CD4-positive, alpha-beta T cell treated with Interleukin-17A for 1 hour (primary cell): ENCODE measurements around the gene RAB14.

Source experiments
- DNase-seq: peaks from one replicate; pipeline ENCODE4 v3.0.0-alpha.2; 2020

The RAB14 gene

DNA sequence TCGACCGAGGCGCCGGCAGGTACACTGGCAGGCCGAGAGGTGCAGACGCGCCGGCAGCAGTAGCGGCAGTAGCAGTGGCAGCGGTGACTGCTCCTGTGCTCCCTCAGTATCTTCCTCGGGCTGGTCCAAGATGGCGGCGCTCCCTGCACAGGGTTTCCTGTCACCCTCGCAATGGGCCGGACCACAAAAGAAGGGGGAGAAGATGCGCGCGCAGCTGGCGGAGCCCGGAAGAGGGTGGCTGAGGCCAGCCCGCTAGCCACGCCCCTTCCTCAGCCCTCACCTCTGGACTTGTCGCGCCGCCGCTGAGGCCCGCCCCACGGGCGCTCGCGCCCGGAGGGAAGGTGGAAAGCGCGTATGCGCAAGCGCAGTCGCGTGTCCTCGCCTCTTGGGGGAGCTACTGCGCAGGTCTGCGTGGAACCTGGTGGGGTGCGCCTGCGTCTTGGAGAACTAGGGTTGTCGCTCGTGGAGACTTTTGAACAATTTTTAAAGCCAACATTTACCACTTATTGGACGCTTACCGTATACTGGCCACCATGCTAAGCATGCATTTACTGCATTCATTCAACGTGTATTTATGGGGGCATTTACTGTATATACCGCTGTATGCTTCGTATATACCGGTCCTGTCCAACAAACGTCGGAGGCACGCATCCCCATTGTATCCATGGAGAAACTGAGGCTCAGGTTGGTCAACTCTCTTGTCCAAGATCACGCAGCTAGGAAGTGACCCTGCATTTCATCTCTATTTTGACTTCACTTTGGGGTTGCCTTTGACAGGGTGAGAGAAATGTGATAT lies at the start of gene RAB14:
RAB14 (minus strand) TSS at position 132 of the 796 bp plus-strand sequence. CDS start 8,457 bp downstream, outside the sequence.
- DNase-seq: peak; percentile 100

DNA sequence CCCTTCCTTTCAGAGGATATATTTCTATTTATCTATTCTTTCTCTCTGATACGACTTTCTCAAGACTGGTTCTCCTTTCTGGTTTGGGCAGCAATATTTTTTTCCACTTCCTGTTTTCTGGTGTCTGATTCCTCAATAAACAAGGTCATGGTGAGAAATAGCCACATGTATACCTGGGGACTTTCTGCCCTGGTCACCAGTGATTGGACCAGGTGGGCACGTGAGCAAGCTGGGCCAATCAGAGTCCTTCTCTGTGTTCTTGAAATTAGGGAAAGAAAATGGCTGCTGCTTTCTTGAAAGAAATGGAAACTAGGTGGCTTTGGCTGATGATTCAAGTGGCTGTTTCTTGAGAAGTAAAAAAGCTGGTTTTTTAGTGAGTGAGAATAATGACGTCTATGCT lies 47.9 kb upstream of the RAB14 start:
- peak; percentile 23 for DNase-seq

DNA sequence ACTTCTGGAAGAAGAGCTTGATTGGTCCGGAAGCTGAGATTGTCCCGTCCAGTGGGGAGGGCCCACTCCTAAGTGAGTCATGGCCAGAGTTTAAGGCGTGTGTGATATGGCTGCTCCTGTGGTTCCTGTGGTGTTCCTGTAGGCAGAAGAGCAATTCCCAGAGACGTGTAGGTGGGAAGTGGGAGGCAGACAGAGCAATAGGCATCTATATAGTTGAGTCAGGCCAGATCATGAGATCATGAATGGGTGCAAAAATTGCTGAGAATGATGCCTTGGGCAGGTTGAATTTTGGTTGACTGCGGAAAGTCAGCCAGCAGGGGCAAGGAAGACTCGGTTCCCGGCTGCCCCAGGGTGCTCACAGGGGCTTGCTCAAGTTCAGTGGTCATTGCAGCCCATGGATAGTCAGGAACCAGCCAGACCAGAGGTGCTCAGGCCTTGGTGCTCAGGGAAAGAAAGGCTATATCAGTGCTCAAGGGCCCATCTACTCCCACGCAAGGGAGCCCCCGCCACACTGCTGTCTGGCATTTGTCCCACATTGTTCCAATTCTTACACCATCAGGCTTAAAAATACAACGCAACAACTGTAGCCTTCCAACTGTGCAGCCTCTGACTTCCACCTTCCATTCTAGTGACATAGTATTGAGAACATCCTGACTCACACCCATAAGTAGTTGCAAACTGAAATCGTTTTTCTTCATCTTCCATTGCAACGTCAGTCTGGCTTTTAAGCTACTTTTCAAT lies 45.3 kb upstream of the RAB14 start:
- no peak for DNase-seq

DNA sequence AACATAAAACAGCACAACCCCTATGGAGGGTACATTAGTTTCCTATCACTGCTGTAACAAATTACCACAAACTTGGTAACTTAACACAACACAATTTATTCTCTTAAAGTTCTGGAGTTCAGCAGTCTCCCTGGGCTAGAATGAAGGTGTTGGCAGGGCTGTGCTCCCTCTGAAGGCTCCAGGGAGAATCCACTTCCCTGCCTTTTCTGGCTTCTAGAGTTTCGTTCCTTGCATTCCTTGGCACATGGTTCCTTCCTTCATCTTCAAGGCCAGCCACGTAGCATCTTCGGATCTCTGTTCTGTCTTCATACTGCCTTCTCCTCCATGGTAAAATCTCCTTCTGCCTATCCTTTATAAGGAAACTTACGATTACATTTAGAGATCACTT lies 41.3 kb upstream of the RAB14 start:
- no peak for DNase-seq

DNA sequence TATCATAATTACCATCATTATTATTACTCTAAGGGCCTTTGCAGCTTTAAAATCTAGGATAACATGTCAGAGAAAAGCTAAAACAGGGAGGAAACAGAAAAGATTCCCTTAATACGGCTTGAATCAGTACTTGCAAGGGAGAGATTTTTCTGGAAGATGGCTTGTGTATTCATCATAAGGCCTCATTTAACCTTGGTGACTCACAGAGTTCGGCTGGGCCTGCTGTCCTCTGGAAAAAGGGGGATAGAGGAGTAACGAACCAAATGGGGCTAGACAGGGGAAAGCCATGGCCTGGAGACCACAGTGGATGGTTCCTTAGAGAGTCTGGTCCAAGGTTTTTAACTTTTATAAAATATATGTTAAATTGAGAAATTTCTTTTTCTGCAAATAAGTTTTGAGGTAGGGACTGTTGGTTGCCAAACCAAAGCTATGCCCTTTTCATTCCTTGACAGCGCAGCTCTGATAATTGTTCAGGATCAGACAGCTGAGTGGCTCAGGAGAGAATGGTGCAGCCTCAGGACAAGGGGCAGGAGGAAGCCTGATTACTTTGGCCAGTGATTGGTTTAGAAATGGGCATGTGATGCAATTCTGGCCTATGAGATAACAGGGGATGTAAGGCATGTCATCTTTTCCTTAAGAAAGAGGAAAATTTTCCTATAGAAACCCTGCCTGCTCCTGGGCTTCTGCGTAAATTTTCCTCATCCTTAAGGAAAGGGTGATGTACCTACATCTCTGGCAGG lies 40.7 kb upstream of the RAB14 start:
- DNase-seq: no peak

DNA sequence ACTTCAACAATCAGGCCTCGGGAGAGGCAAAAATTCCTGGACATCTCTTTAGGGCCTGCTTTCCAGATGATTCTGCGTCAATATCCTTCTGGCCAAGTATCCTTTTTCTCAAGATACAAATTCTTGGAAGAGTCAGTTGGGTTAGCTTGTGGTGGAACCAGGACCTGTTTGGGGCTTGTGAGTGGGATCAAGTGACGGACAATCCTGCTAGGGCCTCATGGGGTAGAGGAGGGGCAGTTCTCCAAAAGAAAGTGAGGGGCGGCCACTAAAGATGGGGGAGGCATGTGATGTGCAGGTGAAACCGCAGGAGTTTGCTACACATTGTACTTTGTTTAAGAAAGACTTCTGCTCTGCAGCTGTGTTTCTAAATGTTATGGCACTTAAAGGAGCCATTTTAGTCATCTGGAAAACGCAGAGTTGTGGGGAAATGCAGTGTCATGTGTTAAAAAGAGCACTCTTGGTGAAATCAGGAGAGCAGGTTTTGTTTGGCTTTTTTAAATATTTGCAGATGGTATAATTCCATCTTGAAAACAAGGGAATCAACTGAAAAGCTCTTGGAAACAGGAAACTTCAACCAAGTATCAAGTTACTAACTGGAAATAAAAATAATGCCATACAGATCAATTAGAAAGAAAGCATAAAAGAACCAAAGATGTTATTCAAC lies 38.9 kb upstream of the RAB14 start:
- DNase-seq: no peak

DNA sequence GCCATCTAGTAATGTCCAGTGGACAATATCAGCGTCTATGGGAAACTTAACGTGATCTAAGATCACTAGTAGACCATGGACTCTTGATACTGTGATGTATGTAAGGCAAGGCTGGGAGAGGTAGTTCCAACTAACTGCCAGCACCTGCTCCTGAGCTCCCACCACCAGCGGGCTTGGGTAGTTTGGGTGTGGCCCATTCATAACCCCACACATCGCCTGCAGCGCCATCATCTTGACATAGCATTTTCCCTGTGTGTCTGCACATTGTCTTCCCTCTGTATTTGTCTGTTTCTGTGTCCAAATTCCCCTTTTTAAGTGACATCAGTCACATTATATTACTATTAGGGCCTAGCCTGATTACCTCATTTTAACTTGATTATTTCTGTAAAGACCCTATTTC lies 38.2 kb upstream of the RAB14 start:
- DNase-seq: no peak

DNA sequence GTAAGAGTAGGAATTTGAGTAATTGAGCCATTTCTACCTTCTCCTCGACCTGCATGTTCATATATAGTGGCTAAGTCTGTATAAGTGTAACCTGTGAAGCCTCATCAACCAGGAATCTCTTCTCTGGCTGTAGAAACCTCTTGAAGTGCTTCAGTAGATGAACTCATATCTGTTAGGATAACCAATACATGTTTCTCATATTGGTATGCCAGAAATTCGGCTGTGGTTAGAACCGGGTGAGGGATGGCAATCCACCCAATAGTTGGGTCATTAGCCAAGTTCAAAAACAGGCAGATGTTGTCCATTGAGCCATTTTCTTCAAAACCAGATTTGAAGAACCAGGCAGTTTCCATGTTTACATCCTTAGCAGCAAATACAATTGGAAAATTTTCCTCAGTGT lies 37.4 kb upstream of the RAB14 start:
- no peak for DNase-seq

DNA sequence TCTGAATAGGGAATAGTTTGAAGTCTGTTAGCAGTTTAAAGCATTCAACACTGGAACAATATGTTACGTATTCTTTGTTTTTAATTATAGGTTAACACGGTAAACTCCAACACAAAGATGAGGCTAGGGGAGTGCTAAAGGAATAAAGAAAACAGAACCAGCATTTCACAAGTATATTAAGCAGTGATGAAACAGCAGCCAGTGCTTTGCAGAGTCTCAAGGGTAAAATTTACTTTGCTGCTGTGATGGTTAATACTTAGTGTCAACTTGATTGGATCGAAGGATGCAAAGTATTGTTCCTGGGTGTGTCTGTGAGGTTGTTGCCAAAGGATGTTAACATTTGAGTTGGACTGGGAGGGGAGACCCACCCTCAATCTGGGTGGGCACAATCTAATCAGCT lies 36.2 kb upstream of the RAB14 start:
- DNase-seq: no peak

DNA sequence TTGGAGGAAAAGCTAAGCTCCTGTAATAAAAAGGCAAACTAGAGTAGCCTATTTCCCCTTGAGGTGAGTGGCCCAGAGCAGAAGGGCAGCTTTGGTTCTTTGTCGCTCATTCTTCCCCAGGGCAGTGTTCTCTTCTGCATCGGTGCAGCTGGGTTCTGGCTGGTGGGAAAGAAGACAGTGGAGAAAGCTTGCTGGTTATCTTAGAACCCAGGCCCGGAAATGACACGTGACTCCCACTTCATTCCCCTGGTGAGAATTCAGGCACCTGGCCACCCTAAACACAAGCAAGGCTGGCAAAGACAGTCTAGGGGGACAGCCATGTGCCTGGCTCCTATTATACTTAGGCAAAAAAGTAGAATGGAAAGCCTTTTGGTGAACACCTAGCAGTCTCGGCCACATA lies 33.8 kb upstream of the RAB14 start:
- DNase-seq: no peak

DNA sequence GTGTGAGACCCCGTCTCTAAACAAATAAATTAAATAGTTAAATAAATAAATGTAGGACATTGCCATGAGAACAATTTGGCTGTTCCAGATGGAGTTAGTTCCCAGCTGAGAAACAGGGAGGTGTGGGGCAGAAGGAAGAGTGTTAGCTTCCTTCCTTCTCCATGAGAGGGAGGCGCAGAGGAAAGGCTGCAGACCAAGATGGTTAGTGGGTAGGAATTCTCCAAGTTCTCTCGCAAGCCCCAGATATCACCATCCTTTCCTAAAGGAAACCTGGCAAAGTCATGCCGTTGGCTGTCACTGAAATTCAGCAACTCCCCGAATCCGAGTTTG lies 33.1 kb upstream of the RAB14 start:
- DNase-seq: no peak

DNA sequence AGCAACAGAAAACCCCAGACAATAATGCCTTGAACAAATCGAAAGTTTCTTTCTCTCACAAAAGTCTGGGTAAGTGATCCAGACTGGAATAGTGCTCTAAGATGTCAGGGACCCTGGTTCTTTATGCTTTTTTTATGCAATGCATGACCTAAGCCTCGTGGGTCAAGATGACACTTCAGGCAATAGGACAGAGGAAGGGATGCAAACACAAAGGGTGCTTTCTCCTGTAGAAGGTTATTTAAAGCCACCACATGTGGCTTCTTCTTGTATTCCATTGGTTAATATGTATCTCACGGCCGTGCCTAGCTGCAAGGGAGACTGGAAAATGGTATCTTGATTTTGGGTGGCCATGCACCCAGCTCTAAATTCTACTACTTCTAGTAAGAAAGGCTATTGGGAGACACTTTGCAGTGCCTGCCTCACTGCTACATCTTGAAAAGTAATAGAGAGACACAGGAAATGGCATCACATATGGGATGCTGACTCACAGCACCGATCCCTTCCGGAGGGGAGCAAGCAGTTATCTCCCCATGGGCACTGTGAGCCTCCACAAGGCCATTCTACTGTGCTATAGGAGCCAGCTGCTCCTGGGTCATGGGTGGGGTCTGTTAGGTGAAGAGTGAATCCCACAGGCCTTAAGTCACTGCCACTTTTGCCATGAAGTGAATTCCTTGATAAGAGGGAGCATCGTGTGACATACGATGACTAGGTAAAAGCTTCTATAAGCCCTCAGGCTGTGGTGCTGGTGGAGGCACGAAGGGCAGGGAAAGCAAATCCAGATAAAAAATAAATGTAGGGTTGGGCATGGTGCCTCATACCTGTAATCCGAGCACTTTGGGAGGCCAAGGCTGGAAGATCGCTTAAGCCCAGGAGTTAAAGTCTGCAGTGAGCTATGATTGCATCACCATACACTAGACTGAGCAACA lies 32.5 kb upstream of the RAB14 start:
- no peak for DNase-seq

DNA sequence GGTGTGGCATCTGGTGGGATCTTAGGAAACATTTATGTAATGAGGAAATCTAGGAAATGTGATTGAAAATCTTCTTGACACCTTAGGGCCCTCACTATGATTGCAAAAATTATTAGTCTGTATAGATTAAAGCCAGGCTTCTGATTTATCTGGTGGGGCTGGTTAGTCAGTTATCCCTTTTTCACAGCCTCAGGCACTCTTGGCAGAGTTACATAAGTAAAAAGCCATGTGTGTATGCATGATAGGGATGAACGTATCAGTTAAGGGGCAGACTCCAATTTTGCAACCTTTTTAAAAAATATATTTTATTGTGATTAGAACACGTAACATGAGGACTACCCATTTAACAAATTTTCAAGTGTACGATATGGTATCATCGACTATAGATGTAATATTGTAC lies 30.6 kb upstream of the RAB14 start:
- DNase-seq: no peak

DNA sequence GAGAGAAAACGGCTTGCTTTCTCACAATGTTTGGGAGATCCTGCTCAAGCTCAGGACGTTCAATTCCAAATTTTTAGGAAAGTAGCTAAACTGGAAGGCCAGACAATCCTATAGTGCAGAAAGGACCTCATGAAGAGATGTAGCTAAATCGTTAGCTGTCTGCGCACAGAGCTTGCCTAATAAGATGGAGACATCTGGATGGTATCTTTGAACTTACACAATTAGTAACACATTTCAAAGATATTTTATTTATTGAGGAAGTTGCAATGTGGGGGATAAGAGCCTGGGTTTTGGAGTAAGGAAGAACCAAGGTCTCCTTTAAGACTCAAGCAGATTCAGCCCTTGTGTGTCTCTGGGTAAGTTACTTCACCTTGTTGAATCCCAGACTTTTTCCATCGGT lies 28.6 kb upstream of the RAB14 start:
- no peak for DNase-seq

DNA sequence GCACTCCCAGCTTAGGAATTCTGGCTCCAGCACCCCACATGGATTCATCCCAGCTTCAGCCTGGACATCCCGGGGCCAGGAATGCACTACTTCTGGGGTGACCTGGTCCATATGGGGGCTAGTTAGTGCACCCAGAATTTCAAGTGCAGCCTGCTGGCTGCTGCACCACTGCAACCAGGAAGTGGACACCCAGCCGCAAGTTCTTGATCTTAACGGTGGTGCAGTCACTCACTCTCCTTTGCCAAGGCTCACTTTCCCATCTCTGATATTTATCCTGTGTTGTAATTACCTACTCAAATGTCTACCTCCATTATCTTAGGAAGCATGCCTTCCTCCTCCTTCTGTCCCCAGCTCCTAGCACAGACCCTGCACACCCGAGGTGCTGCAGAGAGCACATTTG lies 26.2 kb upstream of the RAB14 start:
- DNase-seq: no peak

DNA sequence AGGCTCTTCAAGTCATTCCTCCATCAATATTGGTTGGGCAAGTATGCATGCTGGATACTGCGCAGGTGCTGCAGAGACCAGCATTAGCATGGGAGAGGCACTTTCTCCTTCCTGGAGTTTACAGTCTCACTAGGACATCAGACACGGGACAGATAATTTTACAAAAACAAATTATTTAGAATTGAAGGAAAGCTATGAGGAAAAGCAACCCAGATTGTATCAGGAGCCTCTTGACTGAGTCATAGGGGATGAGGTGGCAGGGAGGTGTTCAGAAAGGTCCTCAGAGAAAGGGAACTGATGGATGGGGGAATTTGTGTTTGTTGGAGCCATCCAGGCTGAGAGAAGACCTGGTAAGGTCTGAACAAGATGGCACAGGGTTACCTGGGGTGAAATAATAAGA lies 24.5 kb upstream of the RAB14 start:
- DNase-seq: no peak

DNA sequence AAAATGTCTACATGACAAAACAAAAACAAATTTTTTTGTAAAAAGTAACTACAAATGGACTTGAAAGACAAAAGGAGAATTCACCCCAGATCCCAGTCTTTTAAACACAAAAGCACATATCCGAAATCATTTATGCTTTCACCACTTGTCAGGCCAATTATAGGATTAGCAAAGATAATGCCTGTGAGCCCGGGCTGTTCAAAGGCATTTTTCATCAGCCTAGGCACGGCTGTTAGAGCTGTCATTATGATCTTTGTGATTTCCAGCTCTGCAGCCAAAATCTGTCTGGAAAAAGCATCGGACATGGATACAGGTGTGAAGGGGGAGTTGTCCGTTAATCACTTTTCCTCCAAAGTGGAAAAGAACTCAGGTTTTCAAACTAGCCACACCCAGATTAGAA lies 23.6 kb upstream of the RAB14 start:
- no peak for DNase-seq

DNA sequence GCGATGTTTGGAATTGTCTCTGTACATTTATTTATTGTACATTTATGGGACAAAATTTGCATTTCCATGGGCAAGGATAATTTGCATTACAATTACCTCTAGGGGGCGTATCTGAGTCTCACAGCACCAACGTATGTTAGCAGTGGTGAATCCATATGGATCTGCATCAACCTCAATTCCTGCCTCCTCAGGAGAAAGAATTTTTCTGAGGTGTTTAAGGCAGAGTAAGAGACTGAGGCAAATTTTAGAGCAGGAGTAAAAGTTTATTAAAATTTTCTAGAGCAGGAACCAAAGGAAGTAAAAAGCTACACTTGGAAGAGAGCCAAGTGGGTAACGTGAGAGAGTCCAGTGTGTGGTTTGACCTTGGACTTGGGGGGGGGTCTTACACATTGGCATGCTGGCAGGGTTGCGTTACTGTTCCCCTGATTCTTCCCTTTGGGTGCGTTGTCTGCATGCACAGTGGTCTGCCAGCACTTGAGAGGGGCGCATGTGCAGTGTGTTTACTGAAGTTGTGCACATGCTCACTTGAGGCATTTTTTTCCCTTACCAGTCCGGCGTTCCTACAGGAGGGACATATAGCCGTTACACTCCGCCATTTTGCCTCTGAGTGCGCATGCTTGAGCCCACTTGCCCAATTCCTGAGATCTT lies 21.0 kb upstream of the RAB14 start:
- DNase-seq: peak; percentile 27

DNA sequence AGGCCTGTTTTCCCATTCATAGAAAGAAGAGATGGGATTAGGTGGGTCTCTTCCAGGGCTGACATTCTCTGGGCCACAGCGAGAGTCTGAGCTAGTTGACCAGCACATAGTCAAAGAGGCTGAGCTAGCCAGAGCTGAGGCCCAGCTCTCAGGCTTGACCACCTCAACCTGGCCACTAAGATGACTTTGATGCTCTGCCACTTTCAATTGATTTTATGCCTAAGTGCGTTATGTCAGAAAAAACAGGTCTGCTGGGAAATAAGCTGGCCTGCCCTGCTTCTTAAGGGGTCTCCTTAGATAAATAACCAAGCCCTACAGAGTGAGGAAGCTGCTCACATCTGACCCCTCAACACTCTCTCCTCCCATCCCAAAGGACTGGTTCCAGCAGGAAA lies 20.0 kb upstream of the RAB14 start:
- no peak for DNase-seq

DNA sequence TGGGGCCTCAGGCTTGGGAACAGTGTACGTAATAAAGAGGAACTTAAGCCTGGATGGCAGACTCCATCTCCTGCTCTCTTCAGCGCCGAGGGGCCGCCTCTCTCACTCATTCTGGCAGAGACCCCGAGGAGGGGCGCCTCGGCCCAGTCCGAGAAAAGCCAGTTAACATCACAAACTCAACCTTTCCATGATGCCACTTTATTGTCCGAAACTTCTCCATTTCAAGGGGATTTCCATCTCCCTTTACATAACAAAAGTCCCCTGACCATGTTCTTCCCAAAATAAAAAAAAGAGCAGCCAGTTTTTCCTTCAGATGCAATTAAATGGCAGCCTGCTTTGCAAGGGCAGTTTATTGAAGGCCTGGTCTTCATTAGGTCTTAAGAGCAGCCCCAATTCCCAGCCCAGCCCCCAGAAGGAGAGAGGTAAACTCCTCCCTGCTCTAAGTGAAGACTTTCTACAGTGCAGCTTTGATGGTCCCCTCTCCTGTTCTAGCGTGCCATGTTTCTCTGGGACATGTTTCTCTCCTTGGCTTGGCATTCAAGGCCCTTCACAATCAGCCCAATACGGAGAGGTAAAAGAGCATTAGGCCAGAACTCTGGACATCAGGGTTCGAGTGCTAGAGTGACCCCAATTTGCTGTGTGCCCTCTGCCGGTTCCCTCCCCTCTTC lies 19.5 kb upstream of the RAB14 start:
- DNase-seq: no peak

DNA sequence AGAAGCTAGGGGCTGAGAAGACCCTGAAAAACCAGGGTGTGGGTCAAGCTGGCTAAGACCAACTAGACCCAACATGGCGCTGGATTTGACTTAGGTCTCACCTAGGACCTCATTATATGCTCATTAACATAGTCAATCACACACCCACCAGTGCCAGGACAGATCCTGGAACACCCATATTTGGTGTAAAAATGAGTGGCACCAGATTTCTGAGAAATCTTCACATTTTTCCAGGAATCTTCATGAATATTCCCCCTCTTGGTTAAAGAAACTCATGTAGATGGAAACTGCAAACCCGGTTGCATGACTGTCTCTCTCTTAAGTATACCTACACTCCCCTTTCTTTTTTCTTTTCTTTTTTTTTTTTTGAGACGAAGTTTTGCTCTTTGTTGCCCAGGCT lies 17.9 kb upstream of the RAB14 start:
- no peak for DNase-seq
